Stimulated activated naive CD8-positive, alpha-beta T cell treated with anti-CD3 and anti-CD28 coated beads, Interleukin-15, Interleukin-2, amounts not matched to agents 100 ng/mL and 50 ng/mL, for 24 hours (primary cell): Measurements from ENCODE around the gene EFHC2.

Source experiments
- H3K27ac Mint-ChIP-seq: one replicate; pipeline ENCODE4 v1.8.0; 2021; ENCODE audit warnings: mild to moderate bottlenecking, mixed read lengths
- H3K27me3 Mint-ChIP-seq: one replicate; pipeline ENCODE4 v1.8.0; 2021; ENCODE audit warnings: mixed read lengths
- H3K36me3 Mint-ChIP-seq: one replicate; pipeline ENCODE4 v1.8.0; 2021; ENCODE audit warnings: low read depth, mixed read lengths
- H3K4me1 Mint-ChIP-seq: one replicate; pipeline ENCODE4 v1.8.0; 2021; ENCODE audit warnings: low read depth, mixed read lengths
- H3K4me3 Mint-ChIP-seq: one replicate; pipeline ENCODE4 v1.8.0; 2021; ENCODE audit warnings: mild to moderate bottlenecking, mixed read lengths
- H3K9me3 Mint-ChIP-seq: one replicate; pipeline ENCODE4 v1.8.0; 2021; ENCODE audit warnings: mixed read lengths

The EFHC2 gene

DNA sequence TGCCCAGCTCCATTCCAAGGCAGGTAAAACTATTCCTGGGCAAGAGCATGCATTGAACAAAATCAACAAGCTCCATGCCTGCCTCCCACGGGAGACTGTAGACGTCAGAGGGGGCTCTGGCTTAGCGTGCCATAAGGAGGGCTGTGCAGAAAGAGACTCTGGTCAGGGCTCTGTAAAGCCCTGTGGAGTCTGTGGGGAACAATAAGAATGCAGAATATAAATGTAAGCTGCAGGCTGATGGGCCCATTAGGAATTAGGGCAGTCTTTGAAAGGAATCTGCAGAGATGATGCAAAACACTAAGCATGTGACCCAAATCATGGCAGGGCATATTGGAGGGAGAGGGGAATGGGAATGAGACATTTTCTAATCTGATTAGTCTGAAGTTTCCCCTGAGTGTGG lies 170.3 kb downstream of the EFHC2 start:
- Mint-ChIP-seq H3K27ac (no peak overlapping the region), H3K36me3 (no peaks in the 10 kb centered on the region), H3K4me3 (no peak overlapping the region), H3K4me1 (no peaks in the 10 kb centered on the region), H3K27me3 (no peaks in the 10 kb centered on the region), H3K9me3 (peaks cover 12% of the 10 kb centered on the region)

GRCh38 chrX:44167116-44167515 lies 176.4 kb downstream of the EFHC2 start:
- no peaks in the 10 kb centered on the region for H3K27me3 Mint-ChIP-seq
- H3K27ac Mint-ChIP-seq: no peak overlapping the region
- H3K36me3 Mint-ChIP-seq: no peaks in the 10 kb centered on the region
- no peaks in the 10 kb centered on the region for H3K9me3 Mint-ChIP-seq
- no peaks in the 10 kb centered on the region for H3K4me1 Mint-ChIP-seq
- no peak overlapping the region for H3K4me3 Mint-ChIP-seq

- no peaks in the 10 kb centered on the region for H3K36me3 Mint-ChIP-seq
- no peaks in the 10 kb centered on the region for H3K27me3 Mint-ChIP-seq
- no peak overlapping the region for H3K4me3 Mint-ChIP-seq
- H3K9me3 Mint-ChIP-seq: no peaks in the 10 kb centered on the region
- no peaks in the 10 kb centered on the region for H3K4me1 Mint-ChIP-seq
- H3K27ac Mint-ChIP-seq: no peak overlapping the region
Observed at GRCh38 chrX:44162964-44163475, 180.5 kb downstream of the EFHC2 start.

DNA sequence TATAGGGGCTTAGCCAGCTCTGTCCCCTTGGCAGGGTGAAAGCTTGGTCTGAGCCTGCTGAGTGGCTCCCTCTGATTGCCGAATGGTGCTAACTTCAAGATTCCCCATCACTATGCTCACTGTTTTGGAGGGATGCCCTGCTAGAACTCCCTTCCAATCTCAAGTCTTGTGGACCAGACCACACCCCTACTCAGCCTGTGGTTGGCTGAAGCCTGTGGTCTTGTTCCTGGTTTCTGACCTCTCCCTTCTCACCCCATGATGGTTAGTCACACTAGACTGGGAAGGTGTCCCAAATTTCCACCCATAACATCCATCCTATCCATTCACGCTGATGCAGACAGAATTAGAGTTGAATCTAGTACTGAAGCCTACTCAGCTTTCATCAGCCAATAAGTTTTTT lies 185.6 kb downstream of the EFHC2 start:
- Mint-ChIP-seq H3K9me3 (no peaks in the 10 kb centered on the region), H3K36me3 (no peaks in the 10 kb centered on the region), H3K4me1 (no peaks in the 10 kb centered on the region), H3K27me3 (no peaks in the 10 kb centered on the region), H3K4me3 (no peak overlapping the region), H3K27ac (no peak overlapping the region)

GRCh38 chrX:44157283-44157682 lies 186.2 kb downstream of the EFHC2 start:
- H3K27me3 Mint-ChIP-seq: no peaks in the 10 kb centered on the region
- no peaks in the 10 kb centered on the region for H3K4me1 Mint-ChIP-seq
- H3K36me3 Mint-ChIP-seq: no peaks in the 10 kb centered on the region
- H3K9me3 Mint-ChIP-seq: no peaks in the 10 kb centered on the region
- H3K27ac Mint-ChIP-seq: no peak overlapping the region
- no peak overlapping the region for H3K4me3 Mint-ChIP-seq

DNA sequence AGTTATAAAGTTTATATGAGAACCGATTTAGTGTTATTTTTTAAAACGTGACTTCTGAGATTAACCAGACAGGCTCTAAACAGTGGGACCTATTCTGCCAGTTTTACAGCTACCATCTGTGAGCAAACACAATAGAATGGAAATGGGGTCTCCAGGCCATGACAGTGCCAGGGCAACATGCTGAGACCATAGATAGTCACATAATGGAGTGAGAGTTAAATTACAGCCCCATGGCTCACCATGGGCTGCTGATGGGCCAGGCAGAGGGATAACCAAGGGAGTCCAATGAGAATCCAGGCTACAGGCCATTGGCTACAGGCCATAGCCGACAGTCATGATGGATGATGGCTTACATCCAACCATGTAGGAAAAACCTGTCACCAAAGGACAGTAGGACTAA lies 186.7 kb downstream of the EFHC2 start:
- Mint-ChIP-seq H3K36me3 (no peaks in the 10 kb centered on the region), H3K27ac (no peak overlapping the region)

DNA sequence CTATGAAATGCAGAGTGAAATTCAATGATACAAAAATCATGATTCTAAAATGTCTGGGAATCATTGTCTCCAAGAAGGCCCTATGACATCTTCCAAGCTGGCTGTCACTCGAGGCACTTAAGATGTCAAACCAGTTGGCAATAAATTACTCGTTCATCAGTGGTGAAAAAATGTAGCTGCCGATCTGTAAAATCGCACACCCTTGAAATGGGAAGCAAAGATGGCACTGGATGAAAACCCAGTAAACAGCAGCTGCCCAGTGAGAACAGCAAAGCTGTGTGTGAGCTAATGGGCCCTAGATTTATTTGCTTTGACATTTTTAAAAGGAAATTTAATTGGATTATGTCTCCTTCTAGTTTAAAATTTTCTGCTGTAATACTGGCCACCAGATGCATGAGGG lies 188.3 kb downstream of the EFHC2 start:
- no peak overlapping the region for H3K4me3 Mint-ChIP-seq
- no peaks in the 10 kb centered on the region for H3K27me3 Mint-ChIP-seq
- H3K4me1 Mint-ChIP-seq: no peaks in the 10 kb centered on the region
- no peaks in the 10 kb centered on the region for H3K9me3 Mint-ChIP-seq
- H3K27ac Mint-ChIP-seq: no peak overlapping the region
- no peaks in the 10 kb centered on the region for H3K36me3 Mint-ChIP-seq

More for the DNA sequence above, 186.7 kb downstream of the EFHC2 start:
- H3K27me3 Mint-ChIP-seq: no peaks in the 10 kb centered on the region
- H3K4me1 Mint-ChIP-seq: no peaks in the 10 kb centered on the region
- H3K4me3 Mint-ChIP-seq: no peak overlapping the region
- no peaks in the 10 kb centered on the region for H3K9me3 Mint-ChIP-seq

DNA sequence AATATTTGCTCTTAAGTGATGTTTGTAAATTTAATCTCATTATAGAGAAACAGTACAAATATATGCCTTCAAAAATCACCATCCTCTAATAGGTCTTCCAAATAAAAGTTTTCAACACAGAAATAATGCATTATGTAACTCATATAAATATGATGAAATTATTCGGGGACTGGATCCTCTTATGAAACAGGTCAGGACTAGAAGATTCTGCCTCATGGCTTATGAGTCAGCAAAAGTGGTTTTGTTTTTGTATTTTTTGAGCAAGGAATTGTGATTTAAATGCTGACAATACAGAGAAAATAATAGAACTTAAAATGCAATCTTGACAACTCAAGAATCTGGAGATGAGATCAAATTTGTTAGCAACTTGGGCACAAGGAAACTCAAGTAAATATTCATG lies 190.6 kb downstream of the EFHC2 start:
- Mint-ChIP-seq H3K4me3 (no peak overlapping the region), H3K27me3 (no peaks in the 10 kb centered on the region), H3K4me1 (no peaks in the 10 kb centered on the region), H3K36me3 (no peaks in the 10 kb centered on the region), H3K9me3 (no peaks in the 10 kb centered on the region), H3K27ac (no peak overlapping the region)

DNA sequence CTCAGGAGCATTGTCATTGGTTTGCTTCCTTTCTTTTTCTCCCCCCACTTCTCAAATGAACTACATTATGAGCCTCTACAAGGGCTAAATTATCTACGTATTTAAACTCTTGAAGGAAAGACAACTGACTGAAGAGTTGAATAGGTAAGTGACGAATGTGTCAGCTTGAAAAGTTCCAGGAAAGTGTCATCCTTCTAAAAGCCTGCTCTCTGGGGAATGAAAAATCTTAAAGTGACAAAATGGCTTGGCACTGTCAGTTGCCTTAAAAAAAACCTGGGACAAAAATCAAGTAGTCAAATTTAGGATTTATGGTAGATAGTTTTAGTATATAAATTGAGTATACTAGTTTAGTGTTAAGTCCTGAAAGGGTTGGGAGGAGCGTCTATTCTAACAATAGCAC lies 196.3 kb downstream of the EFHC2 start:
- no peak overlapping the region for H3K4me3 Mint-ChIP-seq
- H3K4me1 Mint-ChIP-seq: no peaks in the 10 kb centered on the region
- H3K27ac Mint-ChIP-seq: no peak overlapping the region

DNA sequence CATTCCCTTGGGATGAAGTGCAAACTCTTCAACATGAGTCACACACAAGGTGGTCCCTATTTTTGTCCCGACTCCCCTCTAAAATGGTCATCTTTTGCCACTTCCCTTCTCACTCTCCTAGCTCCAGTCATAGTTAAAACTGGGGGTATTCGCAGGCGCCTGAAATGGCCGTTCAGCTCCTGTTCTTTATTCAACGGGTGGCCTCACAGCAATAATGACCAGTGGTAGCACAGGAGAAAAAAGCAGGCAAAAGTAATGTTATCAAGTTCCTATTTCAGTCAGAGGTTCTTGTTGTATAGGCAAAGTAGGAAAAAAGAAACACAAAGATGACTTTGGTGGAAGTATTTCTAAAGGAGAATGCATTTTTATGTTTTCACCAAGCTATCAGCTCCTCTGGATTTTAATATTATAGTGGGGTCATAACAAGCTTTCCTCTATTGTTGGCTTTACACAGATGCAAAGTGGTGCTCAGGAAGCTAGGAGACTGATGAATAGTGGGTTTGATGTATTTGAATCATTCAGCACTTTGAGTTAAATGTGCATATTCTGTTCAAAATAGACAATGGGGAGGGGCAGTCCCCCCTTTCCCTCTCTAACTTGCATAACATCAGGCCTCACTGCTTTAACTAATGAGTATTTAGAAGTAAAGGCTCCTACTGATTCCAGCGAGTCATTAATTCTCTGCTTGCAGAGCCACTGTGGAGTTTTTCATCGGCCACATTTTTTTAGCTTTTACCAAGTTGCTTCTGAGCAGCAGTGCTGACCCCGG lies 199.1 kb downstream of the EFHC2 start:
- Mint-ChIP-seq H3K4me3 (no peak overlapping the region), H3K36me3 (no peaks in the 10 kb centered on the region), H3K27me3 (no peaks in the 10 kb centered on the region), H3K27ac (no peak overlapping the region), H3K9me3 (no peaks in the 10 kb centered on the region), H3K4me1 (no peaks in the 10 kb centered on the region)

More for the DNA sequence above, 196.3 kb downstream of the EFHC2 start:
- Mint-ChIP-seq H3K27me3 (no peaks in the 10 kb centered on the region), H3K36me3 (no peaks in the 10 kb centered on the region), H3K9me3 (no peaks in the 10 kb centered on the region)

GRCh38 chrX:44143061-44143602 lies 200.3 kb downstream of the EFHC2 start:
- Mint-ChIP-seq H3K36me3 (no peaks in the 10 kb centered on the region), H3K4me3 (no peak overlapping the region), H3K27ac (no peak overlapping the region), H3K4me1 (no peaks in the 10 kb centered on the region), H3K9me3 (no peaks in the 10 kb centered on the region), H3K27me3 (no peaks in the 10 kb centered on the region)

DNA sequence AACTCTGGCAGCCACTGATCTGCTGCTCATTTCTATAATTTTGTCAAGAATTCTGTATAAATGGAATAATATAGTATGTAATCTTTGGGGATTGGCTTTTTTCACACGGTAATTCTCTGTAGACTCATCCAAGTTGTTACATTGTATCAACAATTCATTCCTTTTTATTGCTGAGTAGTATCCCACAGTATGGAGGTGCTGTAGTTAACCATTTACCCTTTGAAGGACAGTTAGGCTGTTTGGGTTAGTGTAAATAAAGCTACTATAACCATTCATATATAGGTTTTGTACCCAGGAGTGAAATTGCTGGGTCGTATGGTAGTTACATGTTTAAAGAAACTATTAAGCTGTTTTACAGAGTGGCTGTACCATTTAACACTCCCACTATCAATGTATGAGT lies 213.3 kb downstream of the EFHC2 start:
- Mint-ChIP-seq H3K9me3 (no peaks in the 10 kb centered on the region), H3K27ac (no peak overlapping the region), H3K27me3 (no peaks in the 10 kb centered on the region), H3K4me3 (no peak overlapping the region), H3K4me1 (no peaks in the 10 kb centered on the region), H3K36me3 (no peaks in the 10 kb centered on the region)

- H3K4me1 Mint-ChIP-seq: no peaks in the 10 kb centered on the region
- no peaks in the 10 kb centered on the region for H3K27me3 Mint-ChIP-seq
- H3K36me3 Mint-ChIP-seq: no peaks in the 10 kb centered on the region
- H3K27ac Mint-ChIP-seq: no peak overlapping the region
- no peak overlapping the region for H3K4me3 Mint-ChIP-seq
- H3K9me3 Mint-ChIP-seq: no peaks in the 10 kb centered on the region
Observed at GRCh38 chrX:44113337-44113736, 230.1 kb downstream of the EFHC2 start.

- H3K4me1 Mint-ChIP-seq: no peaks in the 10 kb centered on the region
- H3K27me3 Mint-ChIP-seq: no peaks in the 10 kb centered on the region
- no peaks in the 10 kb centered on the region for H3K9me3 Mint-ChIP-seq
- H3K4me3 Mint-ChIP-seq: no peak overlapping the region
- H3K36me3 Mint-ChIP-seq: no peaks in the 10 kb centered on the region
- no peak overlapping the region for H3K27ac Mint-ChIP-seq
Observed at GRCh38 chrX:44106864-44107263, 236.6 kb downstream of the EFHC2 start.

DNA sequence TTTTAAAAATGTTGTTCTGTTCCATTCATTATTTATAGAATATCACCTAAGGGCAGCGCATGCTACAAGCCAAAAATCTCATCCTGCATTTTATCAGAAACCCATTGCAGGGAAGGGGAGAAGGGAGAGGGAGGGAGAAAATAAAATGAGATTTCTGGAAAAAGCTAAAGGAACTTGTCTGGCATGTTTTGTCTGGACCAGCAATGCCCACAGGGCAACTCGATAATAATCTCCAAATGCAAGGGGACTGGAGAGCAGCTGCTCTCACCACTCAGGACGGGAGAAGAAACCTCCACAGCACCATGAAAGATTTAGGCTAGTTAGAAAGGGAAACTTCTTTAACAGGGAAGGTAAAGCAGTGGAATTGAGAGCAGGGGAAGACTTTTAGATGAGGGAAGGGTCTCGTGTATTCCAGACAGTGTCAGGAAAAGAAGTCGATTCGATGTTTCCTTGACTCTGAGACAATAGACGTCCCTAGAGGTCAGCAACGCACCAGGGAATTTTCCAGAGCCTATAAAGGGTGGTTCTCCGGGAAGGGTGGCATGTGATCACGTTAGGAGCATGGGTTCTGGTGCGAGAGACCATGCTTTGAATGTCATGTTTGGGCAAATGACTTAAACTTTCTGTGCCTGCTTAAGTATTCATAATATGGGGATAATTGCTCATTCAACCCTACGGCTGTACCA lies 238.1 kb downstream of the EFHC2 start:
- Mint-ChIP-seq H3K4me3 (no peak overlapping the region), H3K27ac (no peak overlapping the region), H3K4me1 (no peaks in the 10 kb centered on the region)

More for the DNA sequence above, 238.1 kb downstream of the EFHC2 start:
- no peaks in the 10 kb centered on the region for H3K27me3 Mint-ChIP-seq
- H3K9me3 Mint-ChIP-seq: no peaks in the 10 kb centered on the region
- H3K36me3 Mint-ChIP-seq: no peaks in the 10 kb centered on the region
